LHCN-M2 (cell line): ENCODE results near the gene GRP. TPM values are rescaled to one million over a fixed set of nuclear protein-coding genes. Genes with fewer than 3 reads are reported as not detected.

ENCODE experiments used
- DNase-seq: peaks from one replicate; pipeline ENCODE4 v3.0.0-alpha.2; 2012; ENCODE audit warnings: low read depth
- polyA plus RNA-seq: library from polyadenylated mRNA; unstranded; fragments of >200 nt; gene quantifications from one replicate; pipeline ENCODE4 v1.2.1, GENCODE V29; 2012; ENCODE audit warnings: missing spikeins
- total RNA-seq: library from RNA; depleted of rRNA; stranded (reverse); fragments of >200 nt; gene quantifications from 2 replicates; pipeline ENCODE4 v1.2.3, GENCODE V29; 2014; rRNA removed

The GRP gene
- not detected in 2 replicates for total RNA-seq
- polyA plus RNA-seq, result not detected

DNA sequence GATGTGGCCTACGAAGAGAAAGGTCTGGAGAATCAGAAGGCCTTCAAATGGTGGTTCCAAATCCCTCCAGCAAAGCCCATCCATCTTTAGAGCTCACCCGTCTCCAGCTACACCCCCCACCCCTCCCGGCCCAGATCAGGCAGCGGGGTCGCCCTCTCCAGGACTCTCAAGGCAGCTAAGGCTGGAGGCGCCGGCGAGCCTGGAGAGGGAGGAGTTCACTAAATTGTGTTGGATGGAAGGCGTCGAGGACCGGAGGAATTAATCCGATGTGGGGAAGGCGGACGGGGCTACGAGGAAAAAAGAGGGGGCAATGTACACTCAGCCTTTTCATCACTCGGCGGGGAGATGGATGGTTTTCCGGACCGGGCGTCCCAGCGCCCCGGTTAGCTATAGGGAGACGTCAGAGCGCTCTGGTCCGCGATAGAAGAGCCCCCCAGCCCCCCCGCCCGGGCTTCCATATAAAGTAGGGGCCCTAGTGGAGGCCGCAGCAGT lies at the start of gene GRP:
Gene GRP, plus strand, starts transcription at position 487 of the 492 bp plus-strand sequence. CDS start 108 bp downstream, outside the sequence.
- DNase-seq, result no peak

DNA sequence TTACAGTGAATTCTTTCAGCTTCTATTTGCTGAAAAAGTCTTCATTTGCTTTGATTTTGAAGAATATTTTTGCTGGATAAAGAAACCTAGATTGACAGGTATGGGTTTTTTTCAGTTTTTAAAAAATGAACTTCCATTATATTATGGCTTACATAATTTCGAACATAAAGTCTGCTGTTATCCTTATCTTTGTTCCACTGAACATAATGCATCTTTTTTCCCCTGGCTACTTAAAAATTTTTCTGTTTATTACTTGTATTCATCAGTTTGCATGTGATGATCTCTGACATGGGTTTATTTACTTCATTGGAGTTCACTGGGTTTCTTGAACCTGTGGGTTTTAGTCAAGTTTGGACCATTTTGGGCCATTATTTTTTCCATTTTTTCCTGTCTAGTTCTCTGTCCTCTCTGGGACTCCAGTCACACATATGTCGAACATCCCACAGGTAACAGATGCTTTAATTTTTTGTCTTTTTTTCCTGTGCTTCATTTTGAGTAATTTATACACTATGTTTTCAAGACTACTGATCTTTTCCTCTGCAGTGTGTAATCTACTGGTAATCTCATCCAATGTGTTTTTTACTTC lies 47.2 kb upstream of the GRP start:
- DNase-seq, result no peak

DNA sequence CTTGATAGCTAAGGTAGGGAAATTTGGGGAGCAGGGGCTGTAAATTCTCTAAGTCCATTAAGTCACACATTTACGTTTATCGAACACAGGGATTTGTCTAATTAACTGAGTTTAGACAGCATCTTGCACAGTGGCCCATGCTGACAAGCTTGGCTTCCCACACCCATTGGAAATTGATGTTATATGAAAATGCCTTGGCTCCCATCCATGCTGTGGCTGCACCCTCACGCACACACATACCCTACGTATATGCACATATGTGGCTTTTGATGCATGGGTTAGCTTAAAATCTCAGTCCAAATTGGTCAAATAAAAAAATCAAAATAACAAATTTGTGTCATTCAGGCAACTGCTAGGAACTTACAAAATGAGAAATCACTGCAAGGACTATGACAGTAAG lies 42.5 kb upstream of the GRP start:
- DNase-seq, result no peak

DNA sequence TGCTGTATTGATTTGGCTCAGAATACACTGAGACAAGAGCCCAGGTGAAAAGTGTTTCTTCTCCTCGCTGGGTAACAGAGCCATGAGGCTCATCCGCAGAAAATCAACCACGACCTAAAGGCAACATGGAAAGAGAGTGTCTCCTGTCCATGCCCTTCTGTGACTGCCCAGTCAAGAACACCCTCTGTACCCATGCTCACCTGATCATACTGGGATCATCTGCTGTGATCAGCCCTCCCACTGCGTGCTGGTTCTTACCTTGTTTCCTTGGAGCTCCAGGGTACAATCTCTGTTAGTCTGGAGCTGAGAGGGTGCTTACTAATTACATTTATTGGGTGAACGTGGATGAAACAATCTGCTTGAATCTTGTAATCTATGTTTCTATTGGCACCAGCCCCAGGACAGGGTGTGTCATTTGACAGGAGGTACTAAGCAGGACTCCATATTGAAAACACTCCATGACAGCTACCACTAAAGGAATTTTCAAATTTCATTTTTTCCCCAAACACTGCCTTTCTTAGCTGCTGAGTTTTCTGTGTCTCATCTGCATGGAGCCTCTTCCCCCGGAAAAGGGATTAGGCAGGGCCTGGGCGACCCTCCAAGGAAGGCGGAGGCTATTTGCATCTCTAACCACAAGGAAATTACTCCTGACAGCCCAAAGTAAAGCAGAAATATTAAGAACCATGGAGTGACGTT lies 39.7 kb upstream of the GRP start:
- DNase-seq, result peak; percentile 26

DNA sequence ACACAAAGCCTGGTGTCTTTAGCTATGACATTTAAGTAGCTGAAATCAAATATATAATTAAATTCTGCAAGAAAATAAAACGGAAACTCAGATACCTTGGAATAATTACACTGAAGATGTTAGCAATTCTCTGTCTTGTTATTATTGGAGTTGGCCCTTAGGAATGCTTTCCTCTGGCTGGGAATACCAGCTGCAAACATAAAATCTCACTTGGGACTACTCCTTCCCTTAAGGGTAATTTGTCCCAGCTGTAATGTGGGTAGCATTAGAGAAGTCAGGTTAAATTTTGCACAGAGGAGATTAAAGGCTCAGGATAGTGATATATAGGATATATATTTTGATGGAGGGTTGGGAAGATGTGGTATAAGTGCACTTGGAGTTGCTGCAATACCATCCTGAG lies 37.3 kb upstream of the GRP start:
- DNase-seq, result no peak

DNA sequence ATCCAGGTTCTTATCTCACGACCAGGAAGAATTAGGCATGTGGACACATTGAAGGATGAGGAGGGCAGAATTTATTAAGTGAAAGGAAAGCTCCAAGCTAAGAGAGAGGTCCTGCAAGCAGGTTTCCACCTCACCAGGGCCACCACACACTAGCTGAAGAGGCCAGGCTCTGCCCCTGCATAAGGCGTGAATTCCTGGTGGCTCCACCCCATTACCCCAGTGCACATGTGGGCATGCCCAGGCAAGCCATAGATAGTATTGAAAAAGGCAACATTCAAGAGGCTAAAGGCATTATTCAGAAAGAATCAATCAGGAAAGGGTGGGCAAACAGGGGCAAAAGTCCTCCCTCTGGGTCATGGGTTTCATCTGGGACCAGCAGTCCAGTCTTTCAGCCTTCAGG lies 30.9 kb upstream of the GRP start:
- no peak for DNase-seq

DNA sequence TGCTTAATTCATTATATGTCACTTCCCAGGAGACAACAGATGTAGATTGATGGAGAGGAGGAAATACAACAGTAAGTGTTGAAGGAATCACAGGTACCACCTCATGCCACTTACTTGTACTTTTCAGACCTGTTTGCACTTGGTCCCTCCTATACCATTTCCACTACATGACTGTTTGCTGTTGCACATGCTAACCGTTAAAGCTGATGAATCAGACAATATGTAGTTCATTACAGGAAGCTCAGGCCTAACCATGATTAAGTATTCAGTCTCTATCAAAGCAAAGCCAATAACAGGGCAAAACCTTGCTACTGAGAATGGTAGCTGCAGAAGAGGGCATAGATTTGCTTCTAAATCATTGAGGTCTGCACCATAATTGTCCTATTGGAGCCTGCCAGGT lies 30.2 kb upstream of the GRP start:
- DNase-seq, result no peak

DNA sequence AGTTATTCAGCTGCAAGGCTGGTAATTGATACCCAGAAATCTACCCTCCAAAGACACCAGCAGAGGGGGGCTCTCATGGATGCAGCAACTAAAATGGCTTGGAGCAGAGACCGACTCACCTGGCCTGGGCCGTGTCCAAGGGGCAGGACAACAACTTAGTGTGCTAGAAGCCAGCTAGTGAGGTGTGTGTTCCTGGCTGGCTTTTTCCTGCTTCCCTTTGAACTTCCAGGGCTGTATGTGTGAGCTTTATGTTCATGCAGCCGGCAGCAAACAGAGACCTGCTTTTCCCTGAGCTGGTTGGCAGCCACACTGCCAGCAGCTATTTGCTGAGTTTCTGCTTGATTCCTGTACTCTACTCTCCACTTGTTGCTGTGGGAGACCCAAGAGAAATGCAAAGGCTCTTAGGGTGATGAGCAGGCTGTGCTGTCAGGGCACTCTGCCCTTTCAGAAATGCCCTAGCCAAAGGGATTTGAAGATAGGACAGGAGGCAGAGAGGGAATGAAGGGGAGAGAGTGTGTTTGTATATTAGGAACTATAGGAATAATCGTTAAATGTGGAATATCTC lies 23.7 kb upstream of the GRP start:
- no peak for DNase-seq

DNA sequence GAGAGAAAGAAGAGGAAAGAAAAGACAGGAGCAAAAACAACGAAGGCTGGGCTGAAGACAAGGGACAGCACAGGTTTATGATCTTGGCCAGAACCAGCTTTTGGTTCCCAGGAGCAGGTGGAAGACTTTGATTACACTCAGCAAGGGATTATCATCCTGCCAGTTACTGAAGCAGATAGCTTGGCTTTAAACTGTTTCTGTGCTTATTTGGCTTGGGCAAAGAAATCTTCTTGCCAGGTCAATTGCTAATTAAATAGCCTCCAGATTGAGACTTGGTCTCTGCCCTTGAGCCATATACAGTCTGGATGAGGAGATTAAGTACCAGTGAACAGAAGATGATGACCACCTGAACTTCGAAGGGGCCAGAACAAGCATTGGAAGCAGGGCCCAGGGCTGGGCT lies 22.3 kb upstream of the GRP start:
- DNase-seq, result no peak

DNA sequence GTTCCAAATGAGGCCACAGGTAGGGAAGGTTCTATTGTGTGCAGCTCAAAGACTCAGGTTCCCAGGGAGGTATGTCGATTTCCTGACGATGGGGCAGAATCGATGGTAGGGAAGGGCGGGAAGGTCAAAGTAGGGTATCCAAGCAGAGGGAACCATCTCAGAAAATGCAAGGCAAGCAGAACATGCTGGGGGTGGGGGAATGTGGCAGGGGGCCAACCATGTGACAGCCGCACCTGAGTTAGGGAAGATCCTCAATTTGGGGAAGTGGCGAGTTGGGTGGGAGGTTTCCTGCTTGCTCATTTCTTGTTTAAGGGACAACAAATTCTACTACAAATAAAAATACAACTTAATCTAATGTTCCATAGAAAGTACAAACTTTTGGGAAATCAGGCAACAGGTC lies 21.7 kb upstream of the GRP start:
- no peak for DNase-seq

DNA sequence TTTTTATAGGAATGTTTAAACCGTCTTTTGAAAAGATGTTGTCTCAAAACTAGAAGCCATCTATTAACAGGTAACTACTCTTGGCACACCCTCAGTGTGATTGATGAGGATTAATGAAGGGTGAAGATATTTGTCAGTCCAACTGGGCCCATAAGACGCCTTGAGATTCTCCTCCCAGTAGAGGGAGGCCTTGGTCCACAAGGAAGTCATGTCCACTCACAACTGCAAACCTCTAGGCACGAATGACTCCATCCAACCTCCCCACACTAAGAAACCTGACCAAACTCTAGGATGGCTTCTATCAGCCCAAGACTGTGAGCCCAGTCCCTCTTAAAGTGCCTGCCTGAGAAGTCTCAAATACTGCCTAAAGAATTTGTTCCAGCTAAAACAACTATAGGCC lies 19.2 kb upstream of the GRP start:
- DNase-seq, result no peak

DNA sequence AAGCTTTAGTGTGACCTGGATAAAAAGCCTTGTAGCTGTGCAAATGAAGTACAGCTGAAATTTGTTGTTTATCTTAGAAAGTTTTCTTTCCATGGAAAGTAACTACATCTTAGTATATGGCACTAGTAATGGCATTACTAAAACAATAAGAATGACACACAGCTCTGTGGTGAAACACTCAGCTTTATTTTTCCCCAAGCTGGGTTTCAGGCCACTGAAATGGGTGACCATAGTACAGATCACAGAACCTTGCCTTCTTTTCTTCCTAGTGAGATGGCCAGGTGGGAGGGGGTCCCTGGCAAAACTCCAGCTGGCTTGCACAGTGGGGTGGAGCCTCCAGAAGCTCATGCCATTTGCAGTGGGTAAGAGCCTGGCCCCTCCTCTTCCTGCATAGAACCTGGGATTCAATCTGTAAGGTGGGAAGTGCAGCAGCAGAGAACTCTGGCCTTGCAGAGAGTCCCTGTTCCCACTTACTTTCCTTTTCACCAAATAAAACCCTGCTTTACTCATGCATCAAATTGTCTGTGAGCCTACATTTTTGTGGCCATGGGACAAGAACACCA lies 17.6 kb upstream of the GRP start:
- no peak for DNase-seq

DNA sequence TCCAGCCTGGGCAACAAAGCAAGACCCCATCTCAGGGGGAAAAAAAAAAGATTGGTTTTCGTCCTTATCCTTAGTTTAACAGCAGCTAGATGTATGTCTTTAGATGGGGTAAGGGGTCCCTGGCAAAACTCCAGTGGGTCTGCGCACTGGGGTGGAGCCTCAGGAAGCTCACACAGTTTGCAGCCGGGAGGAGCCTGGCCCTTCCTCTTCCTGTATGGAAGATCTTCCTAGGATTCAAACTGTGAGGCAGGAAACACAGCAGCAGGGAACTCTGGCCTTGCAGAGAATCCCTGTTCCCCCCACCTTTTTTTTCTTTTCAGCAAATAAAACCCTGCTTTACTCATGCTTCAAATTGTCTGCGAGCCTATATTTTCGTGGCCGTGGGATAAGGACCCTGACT lies 12.5 kb upstream of the GRP start:
- DNase-seq, result no peak

DNA sequence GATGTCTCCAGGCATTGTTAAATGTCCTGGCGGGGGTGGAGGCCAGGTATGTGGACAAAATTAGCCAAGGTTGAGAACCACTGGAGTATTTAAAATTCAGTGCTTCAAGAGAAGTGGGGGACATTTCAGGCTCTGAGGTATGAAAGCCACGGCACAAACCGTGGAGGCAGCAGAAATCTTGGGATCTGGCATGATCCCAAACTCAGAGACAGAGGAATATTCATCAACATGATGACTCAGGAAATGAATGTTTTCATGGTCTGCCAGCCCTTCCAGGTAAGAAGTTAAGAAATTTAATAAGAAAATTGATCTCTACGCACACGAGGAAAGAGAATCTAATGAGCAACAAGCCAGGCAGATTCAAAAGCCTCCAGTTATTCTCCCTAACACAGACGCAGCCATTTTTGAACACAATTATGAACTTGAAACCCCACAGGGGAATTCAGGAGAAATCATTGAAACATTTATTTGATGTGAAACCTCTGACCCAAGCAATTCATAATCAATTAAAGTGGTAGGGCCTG lies 11.3 kb upstream of the GRP start:
- peak; percentile 3 for DNase-seq

DNA sequence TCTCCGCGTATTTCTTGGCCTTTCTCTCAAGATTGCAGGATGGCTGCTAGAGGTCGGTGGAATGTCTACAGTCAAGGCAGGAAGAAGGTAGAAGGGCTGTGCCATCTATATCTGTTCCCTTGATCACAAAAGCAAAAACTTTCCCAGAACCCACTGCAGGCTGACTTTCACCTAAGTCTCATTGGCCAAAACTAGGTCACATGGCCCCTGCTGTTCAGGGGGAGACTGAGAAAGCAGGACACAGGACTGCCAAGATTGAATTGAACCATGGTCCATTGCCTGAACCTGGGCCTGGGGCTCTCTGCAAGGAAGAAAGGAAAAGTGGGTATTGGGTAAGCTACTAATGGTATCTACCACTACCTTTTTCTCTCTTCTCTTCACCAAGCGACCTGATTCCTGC lies 9.7 kb upstream of the GRP start:
- DNase-seq, result no peak

DNA sequence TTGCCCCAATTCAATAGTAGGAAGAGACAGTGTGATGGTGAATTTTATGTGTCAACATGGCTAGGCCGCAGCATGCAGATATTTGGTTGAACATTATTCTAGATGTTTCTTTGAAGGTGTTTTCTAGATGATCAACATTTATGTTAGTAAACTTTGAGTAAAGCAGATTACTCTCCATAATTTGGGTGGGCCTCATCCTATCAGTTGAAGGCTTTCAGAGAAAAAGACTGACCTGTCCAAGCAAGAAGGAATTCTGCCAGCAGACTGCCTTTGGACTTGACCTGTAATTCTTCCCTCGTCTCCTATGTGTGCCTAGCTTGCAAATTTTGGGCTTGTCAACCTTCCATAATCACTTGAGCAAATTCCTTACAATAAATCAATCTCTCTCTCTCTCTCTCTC lies 8.3 kb upstream of the GRP start:
- DNase-seq, result no peak

DNA sequence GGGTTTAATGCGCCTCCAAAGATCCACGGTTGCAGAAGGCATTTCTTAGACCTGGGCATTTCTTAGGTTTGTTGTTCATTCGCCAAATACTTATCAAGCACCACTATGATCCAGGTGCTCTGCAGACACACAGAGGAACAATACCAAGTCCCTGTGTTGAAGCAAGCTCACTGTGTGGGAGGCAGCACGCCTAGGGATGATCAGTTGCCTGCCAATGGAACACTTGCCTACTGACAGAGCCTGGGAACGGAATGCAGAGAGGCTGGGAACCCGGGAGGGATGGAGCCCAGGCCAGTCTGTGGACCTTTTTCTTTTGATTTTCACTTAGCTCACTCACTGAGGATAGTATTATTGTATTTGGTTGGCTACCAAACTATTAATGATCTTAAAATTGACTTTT lies 1.9 kb upstream of the GRP start:
- no peak for DNase-seq

DNA sequence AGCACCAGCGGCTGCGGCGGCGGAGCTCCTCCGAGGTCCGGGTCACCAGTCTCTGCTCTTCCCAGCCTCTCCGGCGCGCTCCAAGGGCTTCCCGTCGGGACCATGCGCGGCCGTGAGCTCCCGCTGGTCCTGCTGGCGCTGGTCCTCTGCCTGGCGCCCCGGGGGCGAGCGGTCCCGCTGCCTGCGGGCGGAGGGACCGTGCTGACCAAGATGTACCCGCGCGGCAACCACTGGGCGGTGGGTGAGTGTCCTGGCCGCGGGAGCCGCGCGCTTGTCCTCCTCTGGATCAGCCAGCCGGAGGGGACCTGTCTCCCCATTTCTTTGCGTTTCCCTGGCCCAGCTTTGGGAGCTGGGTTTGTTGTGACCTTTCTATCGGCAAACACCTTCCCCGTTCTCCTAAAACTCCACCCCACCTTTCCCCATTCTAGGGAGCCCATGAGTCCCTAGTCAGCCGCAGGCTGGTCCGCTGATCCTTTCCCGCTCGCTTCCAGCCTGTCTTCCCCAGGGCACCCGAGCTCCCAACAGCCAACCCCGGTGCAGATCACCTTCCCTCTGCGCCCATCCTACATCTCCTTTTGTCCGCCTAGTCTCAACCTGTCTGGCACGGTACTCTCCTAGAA lies 316 bp downstream of the GRP start:
- no peak for DNase-seq

DNA sequence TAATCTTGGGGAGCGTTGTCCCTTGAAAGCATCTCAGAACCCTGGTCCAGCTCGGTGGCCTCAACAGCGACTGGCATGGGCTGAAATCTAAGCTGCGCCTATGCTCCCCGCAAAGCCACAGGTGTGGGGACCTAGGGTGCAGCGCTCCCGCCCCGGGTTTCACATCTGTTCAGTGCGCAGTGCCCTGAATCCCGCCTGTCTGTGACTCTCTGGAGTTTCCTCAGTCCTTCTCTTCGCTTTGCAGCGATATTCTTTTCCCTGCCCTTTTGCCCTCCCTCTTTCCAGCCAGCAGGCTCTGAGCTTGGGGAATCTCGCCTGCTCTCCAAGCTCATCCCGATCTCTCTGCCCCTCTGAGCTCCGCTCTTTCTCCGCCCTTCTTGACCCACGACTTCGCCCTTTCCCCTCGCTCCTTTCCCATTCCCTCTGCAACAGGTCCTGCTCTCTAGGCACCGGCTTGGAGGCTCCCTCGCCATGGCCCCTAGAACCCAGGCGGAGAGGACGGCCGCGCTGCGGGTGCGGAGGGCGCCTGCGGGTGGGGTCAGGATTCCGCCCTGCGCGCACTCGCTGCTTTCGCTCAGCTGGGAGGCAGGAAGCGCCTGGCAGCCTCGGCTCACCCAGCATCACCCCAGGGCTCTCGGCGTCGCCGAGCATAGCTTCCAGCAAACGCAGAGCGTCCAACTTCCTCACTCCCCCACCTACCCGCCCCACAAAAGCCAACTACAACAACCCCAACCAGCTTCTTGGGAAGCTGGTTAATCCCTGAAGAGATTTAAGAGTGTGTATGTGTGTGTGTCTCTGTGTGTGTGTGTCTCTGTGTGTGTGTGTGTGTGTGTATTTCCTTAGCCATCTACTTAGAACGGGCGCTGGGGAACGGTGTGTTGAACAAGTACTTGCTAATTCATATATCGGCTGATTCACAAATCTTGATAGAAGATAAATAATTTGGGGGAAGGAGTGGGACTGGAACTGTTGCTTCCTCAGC lies 1.1 kb downstream of the GRP start:
- no peak for DNase-seq

DNA sequence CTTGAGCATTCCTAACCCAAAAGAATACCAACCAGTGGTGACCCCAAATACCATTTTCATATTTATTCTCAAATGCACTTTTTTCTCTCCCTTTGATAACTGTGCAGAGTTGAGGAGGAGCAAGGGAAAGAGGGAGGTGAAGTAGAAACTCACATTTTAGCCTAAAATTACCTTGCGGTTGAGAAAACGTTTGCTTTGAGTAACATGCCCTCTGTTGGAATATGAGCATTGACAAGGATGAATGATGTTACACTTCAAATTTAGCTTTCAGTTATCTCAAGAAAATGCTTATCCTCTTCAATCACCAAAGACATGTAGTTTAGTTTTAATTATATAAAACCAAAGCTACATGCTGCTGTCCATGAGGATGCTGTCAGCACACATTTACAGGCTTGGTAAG lies 2.4 kb downstream of the GRP start:
- DNase-seq, result no peak

DNA sequence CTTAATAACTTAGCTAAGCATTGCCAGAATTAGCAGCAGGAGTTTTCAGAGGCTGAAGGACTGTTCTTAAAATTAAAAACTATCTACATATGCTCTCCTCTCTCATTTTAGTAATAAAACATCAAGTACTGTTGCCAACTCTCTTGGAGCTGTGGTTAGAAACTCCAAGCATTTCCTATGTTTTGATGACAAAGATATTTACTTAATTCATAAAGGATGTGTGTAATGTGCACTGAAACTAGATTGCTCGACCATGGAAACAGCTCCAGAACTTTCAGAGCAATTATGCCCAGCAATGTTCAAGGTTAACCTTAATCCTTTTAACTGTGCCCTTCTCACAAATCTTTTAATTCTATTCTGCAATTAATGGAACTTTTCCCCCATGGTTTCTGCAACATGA lies 8.4 kb downstream of the GRP start:
- DNase-seq, result no peak
